Activated naive CD8-positive, alpha-beta T cell (primary cell): Measurements from ENCODE around the gene SERPINC1.
A peak's percentile ranks its signal among the peaks of the same experiment; 100 is the strongest.

ENCODE experiments used
- H3K27ac Mint-ChIP-seq: one replicate; pipeline ENCODE4 v1.8.0; 2021; ENCODE audit warnings: mixed read lengths
- H3K27me3 Mint-ChIP-seq: one replicate; pipeline ENCODE4 v1.8.0; 2021; ENCODE audit warnings: mixed read lengths
- H3K36me3 Mint-ChIP-seq: one replicate; pipeline ENCODE4 v1.8.0; 2021; ENCODE audit warnings: mixed read lengths
- H3K4me1 Mint-ChIP-seq: one replicate; pipeline ENCODE4 v1.8.0; 2021; ENCODE audit warnings: low read depth, mixed read lengths
- H3K4me3 Mint-ChIP-seq: one replicate; pipeline ENCODE4 v1.8.0; 2021; ENCODE audit warnings: mild to moderate bottlenecking, mixed read lengths
- H3K9me3 Mint-ChIP-seq: one replicate; pipeline ENCODE4 v1.8.0; 2021; ENCODE audit warnings: low read depth, mixed read lengths

Gene SERPINC1

GRCh38 chr1:173871500-173871899, 45.6 kb downstream of the SERPINC1 start:
- peaks cover 39% of the 10 kb centered on the region for H3K4me1 Mint-ChIP-seq

DNA sequence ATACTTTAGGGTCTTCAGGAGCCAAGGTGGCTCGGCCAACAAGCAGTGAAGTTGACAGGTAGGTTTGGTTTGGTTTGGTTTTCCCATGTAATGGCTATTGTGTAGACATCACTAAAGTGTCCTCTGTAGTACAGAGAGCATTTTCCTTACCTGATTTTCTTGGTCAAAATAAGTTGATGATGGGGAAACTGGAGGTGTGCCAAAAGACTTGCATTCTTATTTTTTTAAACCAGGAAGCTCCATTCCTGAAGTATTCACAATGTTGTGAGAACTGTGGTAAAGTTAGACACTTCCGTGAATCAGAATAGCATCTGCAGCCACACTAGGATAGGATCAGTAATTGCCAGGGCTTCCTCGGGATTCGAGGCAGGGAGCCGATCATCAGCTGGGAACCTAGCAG, 46.0 kb downstream of the SERPINC1 start:
- Mint-ChIP-seq H3K4me3 (no peak overlapping the region), H3K4me1 (peaks cover 42% of the 10 kb centered on the region)

More at GRCh38 chr1:173871500-173871899, 45.6 kb downstream of the SERPINC1 start:
- Mint-ChIP-seq H3K27me3 (no peaks in the 10 kb centered on the region), H3K9me3 (no peaks in the 10 kb centered on the region), H3K27ac (no peak overlapping the region), H3K36me3 (peaks cover 14% of the 10 kb centered on the region), H3K4me3 (no peak overlapping the region)

DNA sequence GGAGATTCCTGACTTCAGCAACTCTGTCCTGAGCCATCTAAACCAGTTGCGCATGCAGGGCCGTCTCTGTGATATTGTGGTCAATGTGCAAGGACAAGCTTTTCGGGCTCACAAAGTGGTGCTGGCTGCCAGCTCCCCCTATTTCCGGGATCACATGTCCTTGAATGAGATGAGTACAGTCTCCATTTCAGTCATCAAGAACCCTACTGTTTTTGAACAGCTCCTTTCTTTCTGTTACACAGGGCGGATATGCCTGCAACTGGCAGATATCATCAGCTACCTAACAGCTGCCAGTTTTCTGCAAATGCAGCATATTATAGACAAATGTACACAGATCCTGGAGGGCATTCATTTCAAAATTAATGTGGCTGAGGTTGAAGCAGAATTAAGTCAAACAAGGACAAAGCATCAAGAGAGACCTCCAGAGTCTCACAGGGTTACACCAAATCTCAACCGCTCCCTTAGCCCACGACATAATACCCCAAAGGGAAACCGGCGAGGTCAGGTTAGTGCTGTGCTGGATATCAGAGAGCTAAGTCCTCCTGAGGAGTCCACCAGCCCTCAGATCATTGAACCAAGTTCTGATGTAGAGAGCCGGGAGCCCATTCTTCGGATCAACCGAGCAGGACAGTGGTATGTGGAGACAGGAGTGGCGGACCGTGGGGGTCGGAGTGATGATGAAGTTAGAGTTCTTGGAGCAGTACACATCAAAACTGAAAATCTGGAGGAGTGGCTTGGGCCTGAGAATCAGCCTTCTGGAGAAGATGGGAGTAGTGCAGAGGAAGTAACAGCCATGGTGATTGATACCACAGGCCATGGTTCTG, 46.7 kb downstream of the SERPINC1 start:
- H3K27ac Mint-ChIP-seq, result peak overlapping the region; percentile 75
- H3K4me1 Mint-ChIP-seq, result peaks cover 47% of the 10 kb centered on the region
- H3K9me3 Mint-ChIP-seq, result no peaks in the 10 kb centered on the region
- peaks cover 24% of the 10 kb centered on the region for H3K36me3 Mint-ChIP-seq
- peak overlapping the region; percentile 60 for H3K4me3 Mint-ChIP-seq
- H3K27me3 Mint-ChIP-seq, result no peaks in the 10 kb centered on the region

More for the DNA sequence above, 46.0 kb downstream of the SERPINC1 start:
- Mint-ChIP-seq H3K27ac (peak overlapping the region; percentile 75), H3K36me3 (peaks cover 18% of the 10 kb centered on the region), H3K9me3 (no peaks in the 10 kb centered on the region), H3K27me3 (no peaks in the 10 kb centered on the region)

- peaks cover 34% of the 10 kb centered on the region for H3K36me3 Mint-ChIP-seq
- H3K27me3 Mint-ChIP-seq, result no peaks in the 10 kb centered on the region
- peaks cover 59% of the 10 kb centered on the region for H3K4me1 Mint-ChIP-seq
- no peaks in the 10 kb centered on the region for H3K9me3 Mint-ChIP-seq
- peak overlapping the region; percentile 99 for H3K4me3 Mint-ChIP-seq
- H3K27ac Mint-ChIP-seq, result peak overlapping the region; percentile 90
Observed at GRCh38 chr1:173869021-173869359, 48.1 kb downstream of the SERPINC1 start.

DNA sequence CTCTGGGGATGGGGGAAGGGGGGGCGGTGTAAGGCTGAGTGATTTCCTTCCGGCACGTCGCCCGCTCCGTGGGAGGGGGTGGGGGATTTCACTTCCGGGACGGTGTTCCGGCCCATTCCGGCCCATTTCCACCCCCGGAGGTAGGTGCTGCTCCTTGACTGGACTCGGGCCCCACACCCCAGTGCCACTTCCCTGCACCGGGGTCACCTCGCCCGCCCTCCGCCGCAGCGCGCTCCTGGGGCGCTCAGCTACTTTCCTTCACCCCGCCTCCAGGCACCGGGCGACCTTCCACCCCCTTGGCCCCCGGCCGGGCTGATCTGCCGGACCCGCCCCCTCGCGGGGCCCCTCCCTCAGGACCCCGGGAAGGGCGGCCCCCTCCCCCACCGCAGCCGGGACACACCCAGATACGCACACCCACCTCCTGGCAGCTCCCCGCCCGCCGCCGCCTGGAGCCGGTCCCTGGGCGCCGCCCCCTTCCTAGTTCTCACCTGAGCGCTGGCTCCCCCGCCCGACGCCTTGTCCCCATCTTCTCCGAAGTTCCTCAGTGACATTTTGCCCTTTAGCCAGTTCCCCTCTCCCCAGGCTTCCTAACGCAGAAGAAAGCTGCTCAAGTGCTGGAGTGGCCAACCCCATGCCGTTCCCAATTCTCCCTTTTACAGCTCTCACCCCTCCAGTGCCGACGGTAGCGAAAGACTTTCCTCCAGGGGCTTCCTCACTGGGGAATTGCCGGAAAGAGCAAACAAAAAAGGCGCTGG, 48.7 kb downstream of the SERPINC1 start, which contains the start of gene ZBTB37:
TSS of gene ZBTB37 (plus strand) at position 115 of the 755 bp plus-strand sequence. CDS start 1,846 bp downstream, outside the sequence.
- H3K4me1 Mint-ChIP-seq, result peaks cover 64% of the 10 kb centered on the region
- H3K9me3 Mint-ChIP-seq, result no peaks in the 10 kb centered on the region
- H3K27ac Mint-ChIP-seq, result peak within 1 kb of the TSS; percentile 100
- H3K36me3 Mint-ChIP-seq, result peaks cover 34% of the 10 kb centered on the region
- peak within 1 kb of the TSS; percentile 99 for H3K4me3 Mint-ChIP-seq
- no peaks in the 10 kb centered on the region for H3K27me3 Mint-ChIP-seq

DNA sequence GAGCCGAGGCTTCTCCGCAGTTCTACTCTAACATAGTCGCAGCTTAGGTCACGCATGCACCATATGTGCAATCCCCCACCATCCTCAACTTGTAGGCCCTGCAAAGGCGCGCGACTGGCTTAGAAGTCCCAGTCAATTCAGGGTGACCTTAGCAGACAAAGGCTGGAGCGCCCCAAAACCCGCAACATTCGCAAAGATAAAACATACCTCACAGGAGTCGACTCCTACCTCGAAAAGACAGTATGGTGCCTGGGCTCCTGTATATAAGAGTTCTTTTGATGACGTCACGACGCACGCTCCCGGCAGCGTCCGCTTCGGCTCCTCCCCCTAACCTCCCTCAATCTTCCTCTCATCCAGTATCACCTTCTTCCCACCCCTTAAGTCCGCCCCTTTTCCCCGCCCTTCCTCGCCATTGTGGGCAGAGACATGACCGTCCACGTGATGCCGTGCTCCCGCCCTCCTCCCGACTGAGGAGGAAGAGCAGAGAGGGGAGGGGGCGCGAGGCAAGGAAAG, 49.3 kb downstream of the SERPINC1 start, which contains the start of gene GAS5:
TSS of gene GAS5 (minus strand) at position 237 of the 513 bp plus-strand sequence.
- Mint-ChIP-seq H3K4me3 (peak within 1 kb of the TSS; percentile 99), H3K9me3 (no peaks in the 10 kb centered on the region), H3K27me3 (no peaks in the 10 kb centered on the region), H3K36me3 (peaks cover 32% of the 10 kb centered on the region), H3K4me1 (peaks cover 63% of the 10 kb centered on the region), H3K27ac (peak within 1 kb of the TSS; percentile 100)

GRCh38 chr1:173867141-173867752, 49.9 kb downstream of the SERPINC1 start:
- H3K27ac Mint-ChIP-seq, result peak overlapping the region; percentile 100
- H3K4me3 Mint-ChIP-seq, result peak overlapping the region; percentile 99
- H3K4me1 Mint-ChIP-seq, result peaks cover 60% of the 10 kb centered on the region
- no peaks in the 10 kb centered on the region for H3K9me3 Mint-ChIP-seq
- H3K36me3 Mint-ChIP-seq, result peaks cover 34% of the 10 kb centered on the region
- H3K27me3 Mint-ChIP-seq, result no peaks in the 10 kb centered on the region

GRCh38 chr1:173866413-173867115, 50.6 kb downstream of the SERPINC1 start:
- Mint-ChIP-seq H3K36me3 (peaks cover 34% of the 10 kb centered on the region), H3K27me3 (no peaks in the 10 kb centered on the region), H3K4me3 (peak overlapping the region; percentile 99), H3K27ac (peak overlapping the region; percentile 100), H3K9me3 (no peaks in the 10 kb centered on the region), H3K4me1 (peaks cover 60% of the 10 kb centered on the region)

DNA sequence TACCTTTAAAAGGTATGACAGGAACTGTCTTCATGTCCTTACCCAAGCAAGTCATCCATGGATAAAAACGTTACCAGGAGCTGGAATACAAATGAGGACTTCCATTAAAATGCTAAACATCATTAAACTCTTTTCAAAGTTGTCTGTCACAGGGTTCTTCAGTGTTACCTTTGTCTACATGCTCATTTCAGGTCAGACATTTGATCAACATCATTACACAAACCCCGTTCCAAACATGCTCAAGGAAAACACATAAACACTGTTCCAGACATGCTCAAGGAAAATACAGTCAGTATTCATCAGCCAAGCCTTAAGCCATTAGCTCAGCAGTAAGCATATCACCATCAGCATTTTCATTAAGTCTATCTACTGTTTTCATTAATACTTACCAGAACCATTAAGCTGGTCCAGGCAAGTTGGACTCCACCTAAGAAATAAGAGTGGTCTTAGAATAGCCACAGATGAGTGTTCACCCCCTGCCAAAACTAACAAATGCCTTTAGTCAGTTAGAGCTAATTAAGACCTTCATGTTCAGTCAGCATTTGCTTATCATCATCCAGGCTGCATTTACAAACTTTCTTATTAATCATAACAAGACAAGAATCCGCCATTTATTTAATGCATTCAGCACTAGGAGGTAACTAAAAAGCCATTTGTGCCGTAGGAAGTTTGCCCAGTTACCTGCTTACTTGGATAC, 51.5 kb downstream of the SERPINC1 start:
- no peaks in the 10 kb centered on the region for H3K27me3 Mint-ChIP-seq
- peak overlapping the region; percentile 99 for H3K4me3 Mint-ChIP-seq
- H3K36me3 Mint-ChIP-seq, result peaks cover 31% of the 10 kb centered on the region
- peak overlapping the region; percentile 100 for H3K27ac Mint-ChIP-seq
- H3K4me1 Mint-ChIP-seq, result peaks cover 51% of the 10 kb centered on the region
- H3K9me3 Mint-ChIP-seq, result no peaks in the 10 kb centered on the region

DNA sequence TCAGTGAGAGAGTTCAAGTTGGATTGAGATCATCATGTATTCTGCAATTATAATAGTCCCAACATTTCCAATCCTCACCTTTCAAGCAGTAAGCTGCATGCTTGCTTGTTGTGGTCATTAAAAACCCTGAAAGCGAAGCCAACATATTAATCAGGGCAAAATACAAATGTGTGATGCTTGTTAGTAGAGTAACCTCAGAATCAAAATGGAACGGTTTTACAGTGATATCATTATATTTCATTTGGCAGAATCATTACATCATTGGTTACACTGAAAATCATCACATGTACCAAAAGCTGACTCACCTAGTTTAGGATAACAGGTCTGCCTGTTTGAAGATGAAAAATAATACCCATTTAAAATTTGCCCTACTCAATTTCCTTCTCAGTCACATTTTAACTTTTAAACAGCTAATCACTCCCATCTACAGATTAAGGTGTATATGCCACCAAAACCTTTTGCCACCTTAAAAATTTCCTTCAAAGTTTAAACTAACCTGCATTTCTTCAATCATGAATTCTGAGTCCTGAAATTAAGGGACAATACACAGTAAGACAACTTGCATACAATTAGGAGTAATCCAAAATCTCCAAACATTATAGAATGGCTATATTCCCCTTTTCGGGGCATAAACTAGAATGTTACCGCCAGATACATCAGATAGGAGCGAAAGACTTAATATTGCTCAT, 52.8 kb downstream of the SERPINC1 start:
- H3K27ac Mint-ChIP-seq, result peak overlapping the region; percentile 100
- no peaks in the 10 kb centered on the region for H3K27me3 Mint-ChIP-seq
- H3K4me1 Mint-ChIP-seq, result peaks cover 41% of the 10 kb centered on the region
- peak overlapping the region; percentile 99 for H3K4me3 Mint-ChIP-seq
- no peaks in the 10 kb centered on the region for H3K9me3 Mint-ChIP-seq
- H3K36me3 Mint-ChIP-seq, result peaks cover 27% of the 10 kb centered on the region

GRCh38 chr1:173863224-173864161, 53.6 kb downstream of the SERPINC1 start:
- H3K36me3 Mint-ChIP-seq, result peaks cover 27% of the 10 kb centered on the region
- peak overlapping the region; percentile 100 for H3K27ac Mint-ChIP-seq
- H3K4me3 Mint-ChIP-seq, result peak overlapping the region; percentile 99
- H3K27me3 Mint-ChIP-seq, result no peaks in the 10 kb centered on the region
- peaks cover 33% of the 10 kb centered on the region for H3K4me1 Mint-ChIP-seq
- no peaks in the 10 kb centered on the region for H3K9me3 Mint-ChIP-seq

DNA sequence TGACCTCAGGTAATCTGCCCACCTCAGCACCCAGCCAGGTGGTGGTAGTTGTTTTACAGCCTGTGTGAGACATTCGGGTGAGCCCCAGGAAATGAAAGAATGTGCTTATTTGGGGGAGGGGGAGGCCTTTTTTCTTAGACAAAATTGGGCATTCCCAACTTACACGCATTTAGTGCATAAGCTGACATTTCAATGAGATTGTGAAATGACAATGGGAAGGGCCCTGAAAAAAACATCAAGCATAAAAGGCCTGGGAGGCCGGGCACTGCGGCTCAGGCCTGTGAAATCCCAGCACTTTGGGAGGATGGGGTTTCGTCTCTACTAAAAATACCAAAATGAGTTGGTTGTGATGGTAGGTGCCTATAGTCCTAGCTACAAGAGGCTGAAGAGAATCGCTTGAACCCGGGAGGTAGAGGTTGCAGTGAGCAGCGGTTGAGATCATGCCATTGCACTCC, 54.3 kb downstream of the SERPINC1 start:
- H3K27me3 Mint-ChIP-seq, result no peaks in the 10 kb centered on the region
- H3K9me3 Mint-ChIP-seq, result no peaks in the 10 kb centered on the region
- H3K4me3 Mint-ChIP-seq, result peak overlapping the region; percentile 99
- H3K4me1 Mint-ChIP-seq, result peaks cover 33% of the 10 kb centered on the region
- H3K27ac Mint-ChIP-seq, result peak overlapping the region; percentile 86
- H3K36me3 Mint-ChIP-seq, result peaks cover 30% of the 10 kb centered on the region
